DND-41 (cell line): ENCODE measurements around the gene TTBK2.

ENCODE experiments used
- CTCF ChIP-seq: IDR thresholded peaks from 2 replicates; pipeline ENCODE4 v1.5.1; 2012; ENCODE audit warnings: borderline replicate concordance, low read length, moderate library complexity, mild to moderate bottlenecking; ENCODE audit not compliant: poor library complexity, severe bottlenecking; ENCODE audit errors: extremely low read depth
- EZH2 ChIP-seq: IDR thresholded peaks from 3 replicates; pipeline ENCODE4 v1.6.1; 2012; ENCODE audit warnings: borderline replicate concordance, low read depth, mild to moderate bottlenecking, moderate library complexity, low read length, inconsistent platforms; ENCODE audit not compliant: severe bottlenecking

- TF ChIP-seq CTCF (no peak), EZH2 (no peak)
Observed at GRCh38 chr15:42845581-42845980, 75.0 kb downstream of the TTBK2 start.
